GM21717 (cell line): Measurements from ENCODE around the gene WDHD1.
"Not testable (repeated sequence)": the region's sequence is repeated elsewhere in the genome, so short reads cannot be mapped to it uniquely, and the experiment has no call there.

Experiments used
- ATAC-seq: cut with Tn5 transposase; IDR thresholded peaks from one replicate; pipeline ENCODE4 v1.9.1; 2021; ENCODE audit warnings: mild to moderate bottlenecking, moderate library complexity; ENCODE audit not compliant: unreplicated experiment

WDHD1 gene

GRCh38 chr14:54918427-54918826 lies 108.5 kb downstream of the WDHD1 start:
- ATAC-seq = no peak

DNA sequence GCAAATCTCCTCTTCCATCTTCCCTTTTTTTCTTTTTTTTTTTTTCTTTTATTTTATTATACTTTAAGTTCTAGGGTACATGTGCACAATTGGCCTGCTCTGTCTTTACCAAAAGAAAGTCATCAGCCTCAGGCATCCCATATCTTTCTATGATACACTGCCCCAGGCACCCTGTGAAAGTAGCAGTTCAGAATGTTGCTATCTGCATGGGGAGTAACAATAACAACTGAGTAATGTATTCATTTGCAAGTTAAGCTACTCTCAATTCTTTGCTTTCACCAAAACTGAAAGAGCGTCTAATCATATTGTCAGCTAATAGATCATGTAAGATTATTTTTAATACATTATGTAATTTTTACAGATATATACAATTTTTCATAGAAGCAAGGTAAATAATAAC lies 110.8 kb downstream of the WDHD1 start:
- no peak for ATAC-seq

DNA sequence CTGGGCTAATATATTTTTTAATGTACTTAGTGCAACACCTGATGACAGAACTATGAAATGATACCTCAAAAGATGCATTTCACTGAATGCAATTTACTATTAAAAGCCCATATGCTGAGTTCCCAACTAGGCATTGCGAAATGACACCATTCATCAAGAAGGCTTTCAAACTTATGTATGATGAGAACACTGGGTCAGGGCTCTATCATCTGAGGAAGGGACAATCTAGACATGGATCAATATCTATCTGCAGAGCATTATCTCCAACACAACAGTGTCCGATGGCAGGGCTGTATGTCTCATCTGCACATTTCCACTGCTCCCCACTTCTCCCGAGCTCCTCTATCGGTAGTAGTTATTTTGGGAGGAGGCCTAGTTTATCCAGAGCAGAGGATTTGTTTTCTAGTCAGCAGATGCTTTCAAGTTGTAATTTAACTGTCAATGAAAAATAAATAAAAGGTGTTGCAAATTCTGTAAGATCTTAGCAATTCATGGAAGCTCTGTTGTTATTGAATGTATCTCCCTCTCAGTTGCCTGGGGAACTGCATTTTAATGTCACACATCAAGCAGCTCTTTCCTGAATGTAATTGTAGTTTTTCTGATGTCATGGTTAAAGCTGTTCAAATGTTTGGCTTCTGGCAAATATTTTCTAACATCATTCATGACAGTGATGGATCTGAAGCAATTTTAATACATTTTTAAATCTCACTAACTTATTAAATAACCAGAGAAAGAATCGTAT lies 116.9 kb downstream of the WDHD1 start:
- ATAC-seq = no peak

DNA sequence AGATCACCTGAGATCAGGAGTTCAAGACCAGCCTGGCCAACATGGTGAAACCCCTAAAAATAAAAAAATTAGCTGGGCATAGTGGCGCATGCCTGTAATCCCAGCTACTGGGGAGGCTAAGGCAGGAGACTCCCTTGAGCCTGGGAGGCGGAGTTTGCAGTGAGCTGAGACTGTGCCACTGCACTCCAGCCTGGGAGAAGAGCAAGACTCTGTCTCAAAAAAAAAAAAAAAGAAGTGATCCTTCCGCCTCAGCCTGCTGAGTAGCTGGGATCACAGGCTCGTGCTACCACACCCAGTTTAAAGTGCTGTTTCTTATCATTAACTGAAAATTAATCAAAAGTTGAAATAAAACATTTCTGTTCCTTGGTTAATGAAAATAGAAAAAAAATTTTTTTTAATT lies 117.9 kb downstream of the WDHD1 start:
- ATAC-seq = not testable (repeated sequence)

- no peak for ATAC-seq
Measured at GRCh38 chr14:54908190-54908589, 118.7 kb downstream of the WDHD1 start.

GRCh38 chr14:54906075-54906474 lies 120.8 kb downstream of the WDHD1 start:
- no peak for ATAC-seq

DNA sequence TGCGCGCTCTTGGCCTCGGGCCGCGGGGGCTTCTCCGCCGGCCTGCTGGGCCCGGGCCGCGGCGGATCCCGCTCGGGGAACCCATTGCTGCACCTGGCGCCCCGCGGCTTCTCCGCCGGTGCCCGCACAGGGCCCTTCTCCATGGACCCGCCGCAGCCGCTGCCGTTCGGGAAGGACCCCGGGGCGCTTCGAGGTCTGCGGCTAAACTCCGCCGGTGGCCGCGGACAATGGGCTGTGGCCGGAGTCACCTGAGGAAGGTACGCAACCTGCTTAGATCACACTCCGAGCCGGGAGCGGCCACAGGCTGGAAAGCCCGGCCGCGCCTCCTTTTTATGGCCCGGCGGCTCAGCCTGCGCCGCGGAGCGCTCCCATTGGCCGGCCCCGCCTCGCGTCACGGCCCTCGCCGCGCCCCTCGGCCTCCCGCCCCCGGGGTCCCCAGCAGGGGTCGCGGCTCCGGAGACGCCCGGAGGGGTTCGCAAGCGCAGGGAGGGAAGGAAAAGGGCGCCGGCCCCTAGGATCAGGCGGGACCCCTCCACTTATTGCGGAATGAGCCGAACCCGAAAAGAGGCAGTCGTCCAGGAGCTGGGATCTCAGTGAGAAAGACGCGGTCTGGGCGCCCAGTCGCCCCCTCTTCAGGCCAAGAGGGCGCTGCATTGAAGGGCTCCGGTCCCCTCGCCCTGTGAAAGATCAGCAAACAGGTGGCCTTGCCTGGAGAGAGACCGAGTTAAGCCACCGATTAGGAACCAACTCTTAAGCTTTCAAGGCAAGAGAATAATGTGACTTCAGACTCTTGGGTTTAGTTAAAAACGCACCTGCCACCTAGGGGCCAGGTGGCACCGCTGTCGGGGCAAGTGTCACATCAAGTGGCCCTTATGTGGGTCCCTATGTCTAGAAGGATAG lies 124.1 kb downstream of the WDHD1 start, which contains the start of gene GCH1:
Gene GCH1 (minus strand): TSS at position 306 of the 900 bp plus-strand sequence. CDS start 163 bp downstream, at position 143.
- ATAC-seq = peak; percentile 84

DNA sequence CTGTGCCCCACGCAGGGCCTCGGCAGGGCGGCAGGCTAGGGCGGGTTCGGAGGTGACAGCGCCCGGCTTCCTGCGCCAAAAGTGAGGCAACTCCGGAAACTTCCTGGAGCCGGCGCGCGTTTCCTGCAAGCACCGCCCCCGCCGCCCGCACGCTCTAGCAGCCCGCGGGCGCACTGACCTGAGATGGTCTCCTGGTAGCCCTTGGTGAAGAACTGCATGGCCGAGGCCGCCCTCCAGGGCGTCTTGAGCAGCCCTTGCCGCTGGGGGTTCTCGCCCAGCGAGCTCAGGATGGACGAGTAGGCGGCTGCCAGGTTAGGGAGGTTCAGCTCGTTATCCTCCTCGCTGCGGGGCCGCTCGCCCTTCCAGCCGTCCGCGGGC lies 124.8 kb downstream of the WDHD1 start:
- ATAC-seq = peak; percentile 43

DNA sequence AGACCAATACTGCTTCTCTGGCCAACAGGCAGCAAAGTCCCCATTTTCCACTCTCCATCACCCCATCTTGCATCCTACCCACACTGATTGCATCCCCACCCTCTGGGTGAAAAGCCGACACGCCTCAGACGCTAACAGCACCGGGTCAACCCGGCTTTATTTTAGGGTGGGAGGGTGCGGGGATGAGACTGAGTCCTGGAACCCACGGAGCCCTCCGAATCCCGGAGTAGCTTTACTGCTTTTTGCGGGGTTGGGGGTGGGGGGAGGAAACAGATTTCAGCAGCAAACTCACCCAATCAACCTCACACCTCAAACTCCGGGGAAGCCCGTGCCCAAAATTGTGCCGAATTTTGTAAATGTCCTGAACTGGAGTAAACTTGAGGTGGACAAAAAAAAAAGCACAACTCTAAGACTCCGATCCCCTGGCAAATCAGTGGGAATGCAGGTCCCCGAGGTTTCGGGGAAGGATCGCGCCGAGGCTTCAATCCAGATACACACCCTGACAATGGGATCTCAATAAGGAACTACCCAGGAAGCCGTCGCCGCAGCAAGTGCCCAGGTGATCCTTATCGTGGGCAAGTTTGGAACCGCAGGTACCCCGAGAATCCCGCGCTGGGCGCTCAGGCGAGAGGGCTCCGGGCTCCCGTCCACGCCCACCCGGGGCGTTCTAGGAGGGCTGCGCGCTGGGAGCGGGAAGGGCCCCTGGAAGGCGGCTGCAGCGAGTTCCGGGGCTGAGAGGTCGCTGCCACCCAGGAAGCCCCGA lies 125.3 kb downstream of the WDHD1 start:
- ATAC-seq = no peak

DNA sequence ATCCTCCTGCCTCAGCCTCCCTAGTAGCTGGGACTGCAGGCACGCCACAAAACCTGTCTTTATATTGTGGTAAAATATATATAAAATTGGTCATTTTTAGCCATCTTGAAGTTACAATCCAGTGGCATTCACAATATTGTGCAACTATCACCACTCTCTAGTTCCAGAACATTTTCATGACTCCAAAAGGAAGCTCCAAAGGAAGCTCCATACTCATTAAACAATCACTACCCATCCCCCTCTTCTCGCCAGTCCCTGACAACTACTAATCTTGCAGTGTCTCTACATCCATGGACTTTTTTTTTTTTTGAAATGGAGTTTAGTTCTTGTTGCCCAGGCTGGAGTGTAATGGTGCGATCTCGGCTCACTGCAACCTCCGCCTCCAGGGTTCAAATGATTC lies 127.3 kb downstream of the WDHD1 start:
- ATAC-seq = no peak

- not testable (repeated sequence) for ATAC-seq
Measured at GRCh38 chr14:54897809-54898555, 128.9 kb downstream of the WDHD1 start.

GRCh38 chr14:54895683-54896082 lies 131.2 kb downstream of the WDHD1 start:
- no peak for ATAC-seq

DNA sequence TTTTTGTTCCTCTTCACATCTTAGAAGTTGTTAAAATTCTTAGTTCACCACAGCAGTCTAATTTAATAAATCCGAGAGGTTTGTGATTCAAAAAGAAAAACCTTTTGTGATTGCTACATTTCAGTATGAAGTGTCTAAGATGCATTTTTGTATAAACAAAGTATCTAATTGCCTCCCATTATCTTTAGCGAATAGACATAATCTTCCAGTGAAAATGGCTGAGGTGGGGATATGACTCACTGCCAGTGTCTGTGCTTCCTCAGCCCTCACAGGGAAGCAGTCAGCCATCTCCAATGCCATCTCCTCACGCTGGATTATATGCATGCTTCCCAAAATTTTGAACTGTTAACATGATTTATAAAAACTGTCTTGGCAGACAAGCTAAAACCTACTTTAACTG lies 131.9 kb downstream of the WDHD1 start:
- ATAC-seq = no peak

DNA sequence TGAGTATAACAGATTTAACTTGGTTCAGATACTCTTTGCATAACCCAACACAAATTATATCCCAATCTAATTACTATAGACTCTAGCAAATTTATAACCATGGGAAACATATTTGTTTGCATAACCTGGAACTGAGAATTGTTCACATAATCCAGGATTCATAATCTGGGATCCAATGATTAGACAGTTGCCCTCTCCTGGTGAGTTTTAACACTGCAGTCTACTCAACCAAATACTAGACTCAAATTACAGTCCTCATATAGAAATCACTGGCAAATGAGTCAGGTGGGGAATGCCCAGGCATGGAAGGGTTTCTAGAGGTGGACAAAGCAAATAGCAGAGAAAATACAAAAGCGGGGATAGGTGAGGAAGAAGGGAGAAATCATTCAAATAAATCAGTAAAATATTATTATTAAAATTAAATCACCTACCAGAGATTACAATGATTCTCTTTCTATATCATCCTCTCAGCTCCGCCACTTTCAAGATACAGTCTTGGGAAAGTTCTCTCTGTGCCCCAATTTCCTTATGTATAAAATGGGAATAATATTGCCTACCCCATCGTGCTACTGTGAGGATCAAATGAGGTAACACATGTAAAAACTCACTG lies 133.6 kb downstream of the WDHD1 start:
- peak; percentile 44 for ATAC-seq

GRCh38 chr14:54891471-54892245 lies 135.2 kb downstream of the WDHD1 start:
- ATAC-seq = no peak

- ATAC-seq = peak; percentile 70
Measured at GRCh38 chr14:54890788-54891187, 136.1 kb downstream of the WDHD1 start.

DNA sequence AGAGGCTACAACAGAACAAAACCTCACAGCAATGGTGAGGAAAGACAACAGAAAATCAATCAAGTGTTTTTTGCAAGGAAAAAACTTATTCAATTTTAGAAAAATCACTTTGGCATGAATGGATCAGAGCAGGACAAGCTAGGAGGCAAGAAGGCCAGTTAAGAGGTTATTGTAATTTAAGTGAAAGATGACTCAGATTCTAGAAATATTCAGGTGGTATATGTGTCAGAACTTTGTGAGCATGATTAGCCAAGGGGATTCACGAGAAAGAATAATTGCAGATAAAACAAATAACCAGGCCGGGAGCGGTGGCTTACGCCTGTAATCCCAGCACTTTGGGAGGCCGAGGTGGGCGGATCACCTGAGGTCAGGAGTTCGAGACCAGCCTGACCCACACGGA lies 137.0 kb downstream of the WDHD1 start:
- ATAC-seq = no peak
